ENCODE measurements around the gene PRKAR1B. TPM values are rescaled to one million over a fixed set of nuclear protein-coding genes. Genes with fewer than 3 reads are reported as not detected.

Gene PRKAR1B
- total RNA-seq, 2 donors from 2014 or later: 33.5 to 43.2 TPM

DNA sequence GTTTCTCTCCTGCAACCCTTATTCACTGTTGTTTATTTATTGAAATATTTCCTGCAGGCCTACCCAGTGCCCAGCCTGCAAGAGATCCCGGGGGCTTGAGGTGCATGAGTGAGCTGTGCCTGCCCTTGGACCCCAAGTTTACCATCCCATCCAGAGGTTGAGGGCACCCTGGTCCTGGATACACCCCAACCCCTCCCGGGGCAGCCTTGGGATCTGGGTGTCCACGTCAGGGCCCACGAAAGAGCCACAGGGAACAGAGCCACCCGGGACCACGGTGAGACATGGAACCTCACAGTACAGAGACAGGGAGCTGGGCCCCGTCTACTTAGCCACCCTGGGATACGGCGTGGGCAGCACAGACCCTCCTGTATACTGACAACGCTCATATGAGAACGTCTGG, 178.7 kb downstream of the PRKAR1B start:
- Mint-ChIP-seq H3K9me3 (no peaks in the 10 kb centered on the region), H3K4me1 (no peaks in the 10 kb centered on the region), H3K4me3 (no peak overlapping the region), H3K36me3 (ENCODE audit: low read depth) (peaks cover 5% of the 10 kb centered on the region), H3K27me3 (ENCODE audit: insufficient read depth) (no peaks in the 10 kb centered on the region), H3K27ac (no peak overlapping the region)
- DNase-seq: no peak
- H3K27me3 ChIP-seq (ENCODE audit: control insufficient read depth, insufficient read depth, low read length, poor library complexity, severe bottlenecking): no peaks in the 10 kb centered on the region
- H3K4me3 ChIP-seq (ENCODE audit: low read length): no peak overlapping the region
- no peaks in the 10 kb centered on the region for H3K9me3 ChIP-seq (ENCODE audit: control insufficient read depth, low read length)
- 92 to 95% methylated on average over 9 to 11 of the region's 11 CpGs for WGBS, 2 experiments (ENCODE audit: insufficient coverage in 1 of 2, insufficient read length in 1 of 2)
- TF ChIP-seq, protein P1, sequence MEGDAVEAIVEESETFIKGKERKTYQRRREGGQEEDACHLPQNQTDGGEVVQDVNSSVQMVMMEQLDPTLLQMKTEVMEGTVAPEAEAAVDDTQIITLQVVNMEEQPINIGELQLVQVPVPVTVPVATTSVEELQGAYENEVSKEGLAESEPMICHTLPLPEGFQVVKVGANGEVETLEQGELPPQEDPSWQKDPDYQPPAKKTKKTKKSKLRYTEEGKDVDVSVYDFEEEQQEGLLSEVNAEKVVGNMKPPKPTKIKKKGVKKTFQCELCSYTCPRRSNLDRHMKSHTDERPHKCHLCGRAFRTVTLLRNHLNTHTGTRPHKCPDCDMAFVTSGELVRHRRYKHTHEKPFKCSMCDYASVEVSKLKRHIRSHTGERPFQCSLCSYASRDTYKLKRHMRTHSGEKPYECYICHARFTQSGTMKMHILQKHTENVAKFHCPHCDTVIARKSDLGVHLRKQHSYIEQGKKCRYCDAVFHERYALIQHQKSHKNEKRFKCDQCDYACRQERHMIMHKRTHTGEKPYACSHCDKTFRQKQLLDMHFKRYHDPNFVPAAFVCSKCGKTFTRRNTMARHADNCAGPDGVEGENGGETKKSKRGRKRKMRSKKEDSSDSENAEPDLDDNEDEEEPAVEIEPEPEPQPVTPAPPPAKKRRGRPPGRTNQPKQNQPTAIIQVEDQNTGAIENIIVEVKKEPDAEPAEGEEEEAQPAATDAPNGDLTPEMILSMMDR (conservative IDR thresholded peaks at IDR 0.05): no peak
- H3K9ac ChIP-seq (ENCODE audit: extremely low read depth, low read length, poor library complexity, severe bottlenecking): no peak overlapping the region
- no peak overlapping the region for H3K27ac ChIP-seq (ENCODE audit: low read depth, low read length)
- H3K4me1 ChIP-seq (ENCODE audit: control insufficient read depth, insufficient read depth, low read length): no peaks in the 10 kb centered on the region
- no peaks in the 10 kb centered on the region for H3K36me3 ChIP-seq (ENCODE audit: control insufficient read depth, insufficient read depth, low read length)

DNA sequence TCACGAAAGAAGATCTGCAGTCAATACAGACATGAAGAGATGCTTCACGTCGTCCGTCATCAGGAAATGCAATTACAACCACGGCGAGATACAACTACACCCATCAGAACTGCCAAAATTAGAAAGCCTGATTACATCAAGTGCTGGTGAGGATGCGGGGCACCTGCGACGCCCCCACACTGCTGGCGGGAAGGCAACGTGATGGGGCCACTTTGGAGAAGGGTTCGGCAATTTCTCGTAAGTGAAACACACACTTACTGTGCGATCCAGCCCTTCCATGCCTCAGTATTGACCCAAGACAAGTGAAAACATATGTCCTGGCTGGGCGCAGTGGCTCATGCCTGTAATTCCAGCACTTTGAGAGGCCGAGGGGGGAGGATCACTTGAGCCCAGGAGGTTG, 181.6 kb downstream of the PRKAR1B start:
- Mint-ChIP-seq H3K4me3 (no peak overlapping the region), H3K27me3 (ENCODE audit: insufficient read depth) (no peaks in the 10 kb centered on the region), H3K27ac (no peak overlapping the region), H3K36me3 (ENCODE audit: low read depth) (peaks cover 5% of the 10 kb centered on the region), H3K9me3 (no peaks in the 10 kb centered on the region), H3K4me1 (peaks cover 4% of the 10 kb centered on the region)
- Histone ChIP-seq H3K9me3 (ENCODE audit: control insufficient read depth, low read length) (no peaks in the 10 kb centered on the region), H3K4me3 (ENCODE audit: low read length) (no peak overlapping the region), H3K27ac (ENCODE audit: low read depth, low read length) (no peak overlapping the region), H3K4me1 (ENCODE audit: control insufficient read depth, insufficient read depth, low read length) (no peaks in the 10 kb centered on the region), H3K36me3 (ENCODE audit: control insufficient read depth, insufficient read depth, low read length) (no peaks in the 10 kb centered on the region), H3K9ac (ENCODE audit: extremely low read depth, low read length, poor library complexity, severe bottlenecking) (no peak overlapping the region), H3K27me3 (ENCODE audit: control insufficient read depth, insufficient read depth, low read length, poor library complexity, severe bottlenecking) (no peaks in the 10 kb centered on the region)
- TF ChIP-seq, protein P1 (conservative IDR thresholded peaks at IDR 0.05): no peak
- WGBS, 2 experiments (ENCODE audit: insufficient coverage in 1 of 2, insufficient read length in 1 of 2): 91 to 93% methylated on average over 13 to 16 of the region's 16 CpGs
- DNase-seq: no peak

DNA sequence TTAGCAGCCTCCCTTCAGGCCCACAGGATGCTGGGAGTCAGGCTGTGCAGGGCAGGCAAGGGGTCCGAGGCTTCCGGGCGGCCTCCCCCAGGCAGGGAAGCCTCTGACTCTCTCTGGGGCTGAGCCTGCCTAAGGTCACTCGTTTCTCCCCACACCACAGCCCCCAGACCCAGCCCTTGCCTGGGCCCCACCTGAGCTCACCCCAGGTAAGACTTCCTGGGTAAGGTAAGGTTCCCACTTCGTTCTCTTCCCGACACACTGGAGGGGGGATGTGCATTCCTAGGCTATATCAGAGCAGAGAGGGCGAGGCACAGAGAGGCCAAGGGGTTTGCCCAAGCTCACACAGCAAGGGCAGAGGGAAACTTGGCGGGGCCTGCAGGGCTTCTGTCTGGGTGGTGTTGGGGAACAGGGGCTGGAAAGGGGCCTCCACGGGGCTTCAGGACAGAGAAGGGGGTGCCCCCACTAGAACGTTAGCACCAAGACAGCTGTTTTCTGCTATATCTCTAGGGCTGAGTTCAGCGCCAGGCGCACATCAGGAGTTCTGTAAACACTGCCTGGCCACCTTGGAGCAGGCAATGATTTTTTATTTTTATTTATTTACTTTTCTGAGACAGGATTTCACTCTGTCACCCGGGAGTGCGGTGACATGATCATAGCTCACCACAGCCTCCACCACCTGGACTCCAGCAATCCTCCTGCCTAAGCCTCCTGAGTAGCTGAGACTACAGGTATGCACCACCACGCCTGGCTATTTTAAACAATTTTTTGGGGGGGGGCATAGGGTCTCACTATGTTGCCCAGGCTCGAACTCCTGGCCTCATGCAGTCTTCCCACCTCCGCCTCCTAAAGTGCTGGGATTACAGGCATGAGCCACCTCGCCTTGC, 182.5 kb downstream of the PRKAR1B start:
- Histone ChIP-seq H3K4me3 (ENCODE audit: low read length) (no peak overlapping the region), H3K36me3 (ENCODE audit: control insufficient read depth, insufficient read depth, low read length) (no peaks in the 10 kb centered on the region), H3K9ac (ENCODE audit: extremely low read depth, low read length, poor library complexity, severe bottlenecking) (no peak overlapping the region), H3K9me3 (ENCODE audit: control insufficient read depth, low read length) (no peaks in the 10 kb centered on the region), H3K4me1 (ENCODE audit: control insufficient read depth, insufficient read depth, low read length) (no peaks in the 10 kb centered on the region), H3K27me3 (ENCODE audit: control insufficient read depth, insufficient read depth, low read length, poor library complexity, severe bottlenecking) (no peaks in the 10 kb centered on the region), H3K27ac (ENCODE audit: low read depth, low read length) (no peak overlapping the region)
- Mint-ChIP-seq H3K4me3 (no peak overlapping the region), H3K9me3 (no peaks in the 10 kb centered on the region), H3K36me3 (ENCODE audit: low read depth) (peaks cover 5% of the 10 kb centered on the region), H3K27me3 (ENCODE audit: insufficient read depth) (no peaks in the 10 kb centered on the region), H3K4me1 (peaks cover 4% of the 10 kb centered on the region), H3K27ac (no peak overlapping the region)
- TF ChIP-seq, protein P1 (conservative IDR thresholded peaks at IDR 0.05): no peak
- no peak for DNase-seq
- WGBS, 2 experiments (ENCODE audit: insufficient coverage in 1 of 2, insufficient read length in 1 of 2): 93% methylated on average over 10 to 18 of the region's 18 CpGs

Data from endodermal cell (in vitro differentiated cells).